GM19193 (cell line): ENCODE data around the gene VSTM2B.

Experiments
- POLR2A ChIP-seq: IDR thresholded peaks from 4 replicates; pipeline ENCODE4 v1.6.1; 2011; ENCODE audit not compliant: insufficient read depth, insufficient read length; ENCODE audit errors: extremely low read depth

Gene VSTM2B

GRCh38 chr19:29529646-29530539, 4.1 kb downstream of the VSTM2B start:
- no peak for TF ChIP-seq POLR2A

DNA sequence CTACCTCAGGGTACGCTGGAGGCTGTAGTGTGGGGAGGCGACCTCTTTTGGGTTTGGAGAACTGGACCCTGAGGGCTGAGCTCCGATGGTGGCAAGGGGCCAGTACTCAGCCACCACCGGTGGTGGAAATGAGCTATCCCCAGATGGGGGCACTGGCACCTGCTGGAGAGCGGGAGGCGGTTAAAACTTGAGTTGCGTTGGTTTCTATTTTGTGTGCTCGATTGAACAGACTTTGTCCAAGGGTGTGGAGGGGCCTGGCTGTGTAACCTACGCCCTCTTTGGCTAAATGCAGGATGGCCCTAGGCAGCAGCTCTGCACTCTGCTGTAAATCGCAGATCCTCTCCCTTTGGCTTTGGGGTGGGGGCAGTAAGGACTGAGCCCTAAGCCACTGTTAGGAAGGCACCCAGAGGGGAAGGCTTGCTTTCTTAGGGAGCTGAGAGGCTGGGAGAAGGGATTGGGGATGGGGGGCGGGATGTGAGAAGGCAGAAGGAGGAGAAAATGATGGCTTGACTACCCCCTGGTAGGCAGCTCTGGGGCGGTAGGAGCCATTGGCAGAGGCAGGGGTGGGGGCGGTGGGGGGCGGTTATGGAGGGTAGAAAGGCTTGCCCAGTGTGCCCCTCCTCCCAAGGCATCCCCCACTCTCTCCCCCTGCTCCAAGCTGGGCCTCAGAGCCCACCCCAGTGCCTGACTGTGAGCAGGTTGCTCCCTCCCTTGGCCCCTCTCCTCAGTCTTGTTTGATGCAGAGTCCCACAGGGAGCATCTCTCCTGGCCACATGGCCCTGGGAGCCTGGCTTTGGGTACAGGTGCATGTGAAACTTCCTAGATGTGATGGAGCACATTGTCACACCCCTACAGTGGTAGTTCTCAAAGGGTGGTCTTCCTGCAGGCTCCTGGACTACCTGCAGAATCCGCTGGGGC, 5.0 kb downstream of the VSTM2B start:
- TF ChIP-seq POLR2A: no peak

DNA sequence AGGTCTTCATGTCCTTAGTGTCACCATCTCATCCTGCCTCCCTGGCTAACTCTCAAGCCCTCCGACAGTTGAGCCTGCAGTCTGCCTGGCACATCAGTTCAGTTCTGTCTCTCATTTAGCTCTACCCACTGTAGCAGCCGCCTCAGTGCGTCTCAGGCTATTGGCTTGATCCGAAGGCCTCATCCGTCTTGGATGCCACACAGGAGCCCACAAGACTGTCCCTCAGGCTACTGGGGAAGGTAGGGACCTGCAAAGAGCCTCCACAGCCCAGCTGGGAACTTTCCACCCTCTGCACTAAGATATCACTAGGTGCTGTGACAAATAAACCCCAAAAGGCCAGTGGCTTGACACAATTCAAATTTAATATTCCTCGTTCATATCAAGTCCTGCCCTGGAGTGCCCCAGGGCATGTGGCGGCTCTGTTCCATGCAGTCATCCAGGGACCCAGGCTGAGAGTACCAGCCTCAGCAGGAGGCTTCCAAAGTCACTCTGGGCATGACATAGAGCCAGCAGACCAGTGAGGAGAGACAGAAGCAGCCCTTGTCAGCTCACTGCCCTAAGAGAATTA, 5.7 kb downstream of the VSTM2B start:
- no peak for TF ChIP-seq POLR2A

GRCh38 chr19:29532097-29532496, 6.3 kb downstream of the VSTM2B start:
- no peak for TF ChIP-seq POLR2A

GRCh38 chr19:29532956-29533355, 7.2 kb downstream of the VSTM2B start:
- no peak for TF ChIP-seq POLR2A

- no peak for TF ChIP-seq POLR2A
These were observed 8.1 kb downstream of the VSTM2B start for GRCh38 chr19:29533578-29534544.

- TF ChIP-seq POLR2A: no peak
These were observed 9.5 kb downstream of the VSTM2B start for GRCh38 chr19:29535214-29535831.

DNA sequence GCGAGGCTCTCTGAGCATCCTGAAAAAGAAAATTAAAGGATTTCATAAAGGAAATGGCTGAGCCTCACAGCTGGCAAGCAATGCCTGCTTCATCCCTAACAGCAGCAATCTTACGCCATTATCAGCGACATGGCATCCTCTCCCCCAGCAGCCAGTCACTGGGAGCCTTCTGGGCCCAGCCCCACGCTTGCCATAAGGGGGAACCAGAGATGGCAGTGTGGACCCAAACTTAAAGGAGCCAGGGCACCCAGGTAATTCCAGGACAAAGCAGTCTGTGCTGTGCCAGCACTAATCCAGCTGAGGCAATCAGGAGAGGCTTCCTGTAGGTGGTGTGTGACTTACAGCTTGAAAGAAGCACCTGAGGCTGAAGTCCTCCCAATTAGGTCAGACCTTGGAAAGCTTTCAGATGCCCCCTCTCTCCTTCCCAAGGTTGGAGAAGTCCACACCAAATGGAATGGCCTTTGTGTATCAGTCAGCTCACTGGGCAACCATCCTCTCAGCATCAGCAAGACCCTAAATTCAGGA, 10.3 kb downstream of the VSTM2B start:
- no peak for TF ChIP-seq POLR2A

DNA sequence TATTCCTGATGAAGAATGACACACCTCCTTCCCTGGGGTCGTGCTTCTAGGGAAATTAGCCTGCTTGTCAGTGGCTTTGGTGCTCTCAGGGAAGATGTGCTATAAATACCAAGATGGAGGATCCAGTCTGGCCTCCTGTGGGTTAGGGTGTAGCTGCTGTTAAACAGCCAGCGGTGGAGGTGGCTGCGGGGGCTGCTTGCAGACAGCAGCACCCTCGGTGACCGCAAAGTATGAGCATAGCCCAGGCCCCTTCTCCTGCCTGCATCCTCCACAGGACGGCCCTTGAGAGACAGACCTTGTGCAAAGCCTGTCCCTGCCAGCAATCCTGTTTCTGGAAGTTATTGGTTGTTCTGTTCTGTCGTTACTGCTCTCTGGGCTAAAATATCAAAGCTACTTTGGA, 11.4 kb downstream of the VSTM2B start:
- TF ChIP-seq POLR2A: no peak

- TF ChIP-seq POLR2A: no peak
These were observed 11.8 kb downstream of the VSTM2B start for GRCh38 chr19:29537601-29538000.

DNA sequence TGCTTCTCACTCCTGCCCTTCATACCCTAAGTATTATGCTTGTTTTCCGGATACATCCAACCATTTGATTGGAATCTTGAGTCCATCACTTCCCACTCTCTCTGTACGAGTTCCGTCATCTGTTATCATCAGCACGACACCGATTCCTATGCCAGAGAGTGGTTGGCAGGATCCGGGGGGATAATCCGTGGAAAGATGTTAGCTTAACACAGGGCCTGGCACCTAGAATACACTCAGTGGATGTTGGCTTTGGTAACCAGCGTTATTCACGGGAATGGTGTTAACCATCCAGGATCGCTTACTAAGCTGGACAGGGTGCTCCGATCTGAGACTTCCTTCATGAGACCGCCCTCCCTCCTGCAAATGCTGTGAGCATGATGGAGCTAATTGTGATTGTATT, 12.4 kb downstream of the VSTM2B start:
- TF ChIP-seq POLR2A: no peak

GRCh38 chr19:29538651-29539050, 12.9 kb downstream of the VSTM2B start:
- no peak for TF ChIP-seq POLR2A

DNA sequence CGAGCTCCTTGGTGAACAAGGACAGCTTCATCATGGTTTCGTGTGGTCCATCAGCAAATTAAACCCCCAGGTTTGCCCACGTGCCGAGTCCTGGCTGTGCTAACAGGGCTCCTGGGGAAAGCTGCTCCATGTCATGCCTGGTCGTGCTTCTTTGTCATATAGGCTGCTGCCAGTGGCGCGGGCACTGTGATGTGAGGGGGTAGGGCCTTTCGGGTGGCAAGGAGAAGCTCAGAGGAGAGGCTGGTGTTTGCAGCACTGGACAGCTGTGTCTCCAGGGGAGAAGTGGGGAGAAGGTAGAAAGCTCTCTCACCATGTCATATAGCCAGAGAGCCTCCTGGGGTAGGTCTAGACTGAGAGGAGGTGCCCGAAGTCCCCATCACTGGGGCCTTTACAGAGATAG, 13.3 kb downstream of the VSTM2B start:
- no peak for TF ChIP-seq POLR2A
